Testis (tissue), 2 donors: ENCODE results near the gene NCKAP5.

Experiments
- POLR2A ChIP-seq: fragments of 450-650 bp; IDR thresholded peaks from one replicate; pipeline ENCODE4 v1.6.1; 2017; ENCODE audit warnings: antibody characterized with exemption, mild to moderate bottlenecking, moderate library complexity
- TF ChIP-seq, protein P1 (sequence below), 3 experiments: fragments of 450-650 bp in 2 of 3; fragments of 200-600 bp in 1 of 3; sonication (generic) in 1 of 3; IDR thresholded peaks; one replicate each; pipeline ENCODE4 v1.5.1; 2016 to 2019; ENCODE audit warnings: antibody characterized with exemption in 3 of 3, mild to moderate bottlenecking in 2 of 3, moderate library complexity in 1 of 3

DNA sequence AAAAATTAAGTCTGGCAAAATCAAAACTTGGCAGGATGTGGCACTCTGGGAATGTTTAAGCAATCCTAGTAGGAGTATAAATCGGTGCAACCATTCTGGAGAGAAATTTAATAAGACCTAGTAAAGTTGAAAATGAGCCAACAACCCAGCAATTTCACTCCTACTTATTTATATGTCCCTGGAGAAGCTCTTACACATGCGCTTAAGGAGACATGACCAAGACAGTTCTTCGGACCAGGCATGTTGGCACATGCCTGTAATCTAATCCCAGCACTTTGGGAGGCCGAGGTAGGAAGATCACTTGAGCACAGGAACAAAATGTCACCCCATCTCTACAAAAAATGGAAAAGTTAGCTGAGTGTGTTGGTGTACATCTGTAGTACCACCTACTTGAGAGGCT is 523.7 kb downstream of the NCKAP5 start:
- no peak for TF ChIP-seq POLR2A
- TF ChIP-seq, protein P1, sequence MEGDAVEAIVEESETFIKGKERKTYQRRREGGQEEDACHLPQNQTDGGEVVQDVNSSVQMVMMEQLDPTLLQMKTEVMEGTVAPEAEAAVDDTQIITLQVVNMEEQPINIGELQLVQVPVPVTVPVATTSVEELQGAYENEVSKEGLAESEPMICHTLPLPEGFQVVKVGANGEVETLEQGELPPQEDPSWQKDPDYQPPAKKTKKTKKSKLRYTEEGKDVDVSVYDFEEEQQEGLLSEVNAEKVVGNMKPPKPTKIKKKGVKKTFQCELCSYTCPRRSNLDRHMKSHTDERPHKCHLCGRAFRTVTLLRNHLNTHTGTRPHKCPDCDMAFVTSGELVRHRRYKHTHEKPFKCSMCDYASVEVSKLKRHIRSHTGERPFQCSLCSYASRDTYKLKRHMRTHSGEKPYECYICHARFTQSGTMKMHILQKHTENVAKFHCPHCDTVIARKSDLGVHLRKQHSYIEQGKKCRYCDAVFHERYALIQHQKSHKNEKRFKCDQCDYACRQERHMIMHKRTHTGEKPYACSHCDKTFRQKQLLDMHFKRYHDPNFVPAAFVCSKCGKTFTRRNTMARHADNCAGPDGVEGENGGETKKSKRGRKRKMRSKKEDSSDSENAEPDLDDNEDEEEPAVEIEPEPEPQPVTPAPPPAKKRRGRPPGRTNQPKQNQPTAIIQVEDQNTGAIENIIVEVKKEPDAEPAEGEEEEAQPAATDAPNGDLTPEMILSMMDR (IDR thresholded peaks at IDR 0.05), result no peak
